ENCODE measurements around the gene TMC2. TPM values are rescaled to one million over a fixed set of nuclear protein-coding genes. Genes with fewer than 3 reads are reported as not detected.
"Not testable (repeated sequence)": the region's sequence is repeated elsewhere in the genome, so short reads cannot be mapped to it uniquely, and the experiment has no call there.

The TMC2 gene, protein sequence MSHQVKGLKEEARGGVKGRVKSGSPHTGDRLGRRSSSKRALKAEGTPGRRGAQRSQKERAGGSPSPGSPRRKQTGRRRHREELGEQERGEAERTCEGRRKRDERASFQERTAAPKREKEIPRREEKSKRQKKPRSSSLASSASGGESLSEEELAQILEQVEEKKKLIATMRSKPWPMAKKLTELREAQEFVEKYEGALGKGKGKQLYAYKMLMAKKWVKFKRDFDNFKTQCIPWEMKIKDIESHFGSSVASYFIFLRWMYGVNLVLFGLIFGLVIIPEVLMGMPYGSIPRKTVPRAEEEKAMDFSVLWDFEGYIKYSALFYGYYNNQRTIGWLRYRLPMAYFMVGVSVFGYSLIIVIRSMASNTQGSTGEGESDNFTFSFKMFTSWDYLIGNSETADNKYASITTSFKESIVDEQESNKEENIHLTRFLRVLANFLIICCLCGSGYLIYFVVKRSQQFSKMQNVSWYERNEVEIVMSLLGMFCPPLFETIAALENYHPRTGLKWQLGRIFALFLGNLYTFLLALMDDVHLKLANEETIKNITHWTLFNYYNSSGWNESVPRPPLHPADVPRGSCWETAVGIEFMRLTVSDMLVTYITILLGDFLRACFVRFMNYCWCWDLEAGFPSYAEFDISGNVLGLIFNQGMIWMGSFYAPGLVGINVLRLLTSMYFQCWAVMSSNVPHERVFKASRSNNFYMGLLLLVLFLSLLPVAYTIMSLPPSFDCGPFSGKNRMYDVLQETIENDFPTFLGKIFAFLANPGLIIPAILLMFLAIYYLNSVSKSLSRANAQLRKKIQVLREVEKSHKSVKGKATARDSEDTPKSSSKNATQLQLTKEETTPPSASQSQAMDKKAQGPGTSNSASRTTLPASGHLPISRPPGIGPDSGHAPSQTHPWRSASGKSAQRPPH
- total RNA-seq: not detected in 2 replicates

- Histone ChIP-seq H3K36me3 (ENCODE audit: control insufficient read depth, insufficient read depth, low read length) (no peaks in the 10 kb centered on the region), H3K4me3 (ENCODE audit: low read depth, low read length) (no peak within 1 kb of the TSS), H3K27me3 (ENCODE audit: control insufficient read depth, insufficient read depth, low read length) (peaks cover 39% of the 10 kb centered on the region)
- DNase-seq (ENCODE audit: low read depth): no peak
- no peak for TF ChIP-seq CTCF (IDR thresholded peaks at IDR 0.05; ENCODE audit: insufficient read depth, low read length, poor library complexity, severe bottlenecking)
These were observed at the start of gene TMC2 for GRCh38 chr20:2536560-2536986. Gene TMC2, plus strand, starts transcription at chr20:2536573. Its CDS starts 49 bp downstream, at chr20:2536622.

- not testable (repeated sequence) for H3K36me3 ChIP-seq (ENCODE audit: control insufficient read depth, insufficient read depth, low read length); DNase-seq (ENCODE audit: low read depth); H3K27me3 ChIP-seq (ENCODE audit: control insufficient read depth, insufficient read depth, low read length); H3K4me3 ChIP-seq (ENCODE audit: low read depth, low read length)
These were observed 33.5 kb upstream of the TMC2 start for GRCh38 chr20:2502808-2503384.

DNA sequence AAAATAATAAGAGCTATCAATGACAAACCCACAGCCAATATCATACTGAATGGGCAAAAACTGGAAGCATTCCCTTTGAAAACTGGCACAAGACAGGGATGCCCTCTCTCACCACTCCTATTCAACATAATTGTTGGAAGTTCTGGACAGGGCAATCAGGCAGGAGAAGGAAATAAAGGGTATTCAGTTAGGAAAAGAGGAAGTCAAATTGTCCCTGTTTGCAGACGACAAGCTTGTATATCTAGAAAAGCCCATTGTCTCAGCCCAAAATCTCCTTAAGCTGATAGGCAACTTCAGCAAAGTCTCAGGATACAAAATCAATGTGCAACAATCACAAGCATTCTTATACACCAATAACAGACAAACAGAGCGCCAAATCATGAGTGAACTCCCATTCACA lies 31.6 kb upstream of the TMC2 start:
- DNase-seq (ENCODE audit: low read depth); H3K27me3 ChIP-seq (ENCODE audit: control insufficient read depth, insufficient read depth, low read length); H3K4me3 ChIP-seq (ENCODE audit: low read depth, low read length); H3K36me3 ChIP-seq (ENCODE audit: control insufficient read depth, insufficient read depth, low read length): not testable (repeated sequence)

DNA sequence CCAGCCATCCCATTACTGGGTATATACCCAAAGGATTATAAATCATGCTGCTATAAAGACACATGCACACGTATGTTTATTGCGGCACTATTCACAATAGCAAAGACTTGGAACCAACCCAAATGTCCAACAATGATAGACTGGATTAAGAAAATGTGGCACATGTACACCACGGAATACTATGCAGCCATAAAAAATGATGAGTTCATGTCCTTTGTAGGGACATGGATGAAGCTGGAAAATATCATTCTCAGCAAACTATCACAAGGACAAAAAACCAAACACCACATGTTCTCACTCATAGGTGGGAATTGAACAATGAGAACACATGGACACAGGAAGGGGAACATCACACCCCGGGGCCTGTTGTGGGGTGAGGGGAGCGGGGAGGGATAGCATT lies 29.9 kb upstream of the TMC2 start:
- not testable (repeated sequence) for DNase-seq (ENCODE audit: low read depth); H3K27me3 ChIP-seq (ENCODE audit: control insufficient read depth, insufficient read depth, low read length); H3K36me3 ChIP-seq (ENCODE audit: control insufficient read depth, insufficient read depth, low read length); H3K4me3 ChIP-seq (ENCODE audit: low read depth, low read length)

- Histone ChIP-seq H3K4me3 (ENCODE audit: low read depth, low read length) (no peak overlapping the region), H3K27me3 (ENCODE audit: control insufficient read depth, insufficient read depth, low read length) (no peaks in the 10 kb centered on the region), H3K36me3 (ENCODE audit: control insufficient read depth, insufficient read depth, low read length) (no peaks in the 10 kb centered on the region)
- no peak for DNase-seq (ENCODE audit: low read depth)
- TF ChIP-seq CTCF (IDR thresholded peaks at IDR 0.05; ENCODE audit: insufficient read depth, low read length, poor library complexity, severe bottlenecking): no peak
These were observed 28.9 kb upstream of the TMC2 start for GRCh38 chr20:2507464-2507863.

DNA sequence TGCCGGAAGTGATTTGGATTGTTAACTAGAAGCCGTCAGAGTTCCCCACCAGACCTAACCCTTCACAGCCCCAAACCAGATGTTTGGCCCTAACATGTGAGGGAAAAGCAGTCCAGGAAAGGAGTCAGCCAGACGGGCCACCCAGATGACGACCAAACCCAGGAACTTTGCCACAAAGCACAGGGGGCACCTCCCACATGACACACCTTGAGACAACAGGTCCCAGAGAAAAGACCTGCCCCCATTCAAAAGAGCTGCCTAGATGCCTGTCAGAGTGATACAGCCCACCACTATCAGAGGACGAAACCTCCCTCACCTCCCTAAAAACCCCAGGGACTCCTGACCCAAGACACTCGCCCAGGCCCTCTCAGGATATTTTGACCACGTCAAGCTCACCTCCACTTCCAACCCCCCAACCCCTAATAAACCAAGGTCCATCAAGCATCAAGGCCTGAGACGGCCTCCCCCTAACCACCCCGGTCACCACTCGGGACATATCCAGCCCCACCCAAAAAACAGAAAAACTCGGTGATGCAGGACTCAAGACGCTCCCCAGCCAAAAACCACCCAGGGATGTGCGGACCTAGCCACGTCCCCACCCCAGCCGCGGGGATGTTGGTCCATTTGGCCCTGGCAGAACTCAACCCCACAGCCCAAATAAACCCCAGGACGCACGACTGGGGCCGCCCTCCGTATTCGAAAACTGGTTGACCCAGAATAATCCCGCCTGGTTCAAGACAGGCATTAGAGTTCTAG lies 28.3 kb upstream of the TMC2 start:
- Histone ChIP-seq H3K27me3 (ENCODE audit: control insufficient read depth, insufficient read depth, low read length) (no peaks in the 10 kb centered on the region), H3K36me3 (ENCODE audit: control insufficient read depth, insufficient read depth, low read length) (no peaks in the 10 kb centered on the region), H3K4me3 (ENCODE audit: low read depth, low read length) (peak overlapping the region; percentile 99)
- TF ChIP-seq CTCF (IDR thresholded peaks at IDR 0.05; ENCODE audit: insufficient read depth, low read length, poor library complexity, severe bottlenecking): no peak
- no peak for DNase-seq (ENCODE audit: low read depth)
